Non-pigmented ciliary epithelial cell (primary cell): ENCODE data around the gene VIPR2.
"Not testable (repeated sequence)": the region's sequence is repeated elsewhere in the genome, so short reads cannot be mapped to it uniquely, and the experiment has no call there.

Source experiments
- DNase-seq: peaks from one replicate; pipeline ENCODE4 v3.0.0-alpha.2; 2010; ENCODE audit warnings: low read depth

The VIPR2 gene, protein sequence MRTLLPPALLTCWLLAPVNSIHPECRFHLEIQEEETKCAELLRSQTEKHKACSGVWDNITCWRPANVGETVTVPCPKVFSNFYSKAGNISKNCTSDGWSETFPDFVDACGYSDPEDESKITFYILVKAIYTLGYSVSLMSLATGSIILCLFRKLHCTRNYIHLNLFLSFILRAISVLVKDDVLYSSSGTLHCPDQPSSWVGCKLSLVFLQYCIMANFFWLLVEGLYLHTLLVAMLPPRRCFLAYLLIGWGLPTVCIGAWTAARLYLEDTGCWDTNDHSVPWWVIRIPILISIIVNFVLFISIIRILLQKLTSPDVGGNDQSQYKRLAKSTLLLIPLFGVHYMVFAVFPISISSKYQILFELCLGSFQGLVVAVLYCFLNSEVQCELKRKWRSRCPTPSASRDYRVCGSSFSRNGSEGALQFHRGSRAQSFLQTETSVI

DNA sequence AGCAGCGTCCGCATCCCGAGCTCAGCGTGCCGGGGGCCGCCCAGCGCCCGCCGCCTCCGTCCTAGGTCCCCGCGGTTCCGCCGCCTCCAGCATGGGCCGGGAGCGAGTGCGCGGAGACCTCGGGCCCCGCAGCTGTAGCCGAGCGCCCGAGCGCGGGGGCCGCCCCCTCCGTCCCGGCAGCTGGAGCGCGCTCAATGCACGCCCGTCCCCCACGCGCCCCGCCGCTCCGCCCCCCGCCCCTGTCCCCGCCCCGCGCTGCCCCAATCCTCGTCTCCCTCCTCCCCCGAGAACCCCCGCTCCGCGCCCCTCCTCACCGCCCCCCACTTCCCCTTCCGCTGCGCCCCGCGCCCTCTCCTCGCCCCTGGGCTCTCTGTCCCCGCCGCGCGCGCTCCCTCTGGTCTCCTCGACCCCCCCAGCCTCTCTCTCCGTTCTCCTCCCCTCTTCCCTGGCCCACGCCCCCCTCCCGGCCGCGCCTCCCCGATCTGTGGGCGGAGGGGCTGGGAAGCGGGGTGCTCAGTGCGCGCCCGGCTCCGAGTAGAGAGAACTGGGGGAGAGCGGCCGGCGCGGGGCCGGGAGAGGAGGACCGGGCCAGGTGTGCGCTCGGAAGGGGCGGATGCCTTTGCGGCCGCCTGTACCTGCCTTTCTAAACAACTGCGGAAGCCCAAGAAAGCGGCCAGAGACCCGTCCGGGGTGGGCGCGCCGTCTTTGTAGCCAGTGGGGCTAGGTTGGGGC lies at the start of gene VIPR2:
Gene VIPR2, minus strand, starts transcription at position 110 of the 732 bp plus-strand sequence. Its CDS starts 96 bp downstream, at position 14.
- no peak for DNase-seq

GRCh38 chr7:159193543-159194090 lies 49.0 kb upstream of the VIPR2 start:
- DNase-seq, result no peak

- DNase-seq, result no peak
Measured at GRCh38 chr7:159192725-159193453, 48.2 kb upstream of the VIPR2 start.

DNA sequence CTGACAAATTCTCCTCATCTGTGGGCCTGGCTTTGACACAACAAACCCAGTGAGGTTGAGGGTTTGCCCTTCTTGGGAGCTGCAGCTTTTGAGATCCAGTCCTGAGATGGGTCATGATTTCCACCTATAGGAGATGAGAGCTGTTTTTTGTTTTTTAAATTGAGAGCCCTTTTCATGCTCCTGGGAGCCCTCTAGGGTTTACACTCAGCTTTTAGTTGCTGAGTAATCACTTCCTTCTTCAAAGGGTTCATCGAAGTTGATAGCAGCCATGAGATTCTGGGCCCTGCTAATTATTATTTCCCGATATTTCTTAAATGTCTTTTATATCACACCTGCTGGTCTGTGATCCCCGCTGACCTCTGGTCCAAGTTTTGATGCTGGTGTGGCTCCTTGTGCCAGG lies 47.3 kb upstream of the VIPR2 start:
- no peak for DNase-seq

GRCh38 chr7:159191236-159191635 lies 46.6 kb upstream of the VIPR2 start:
- DNase-seq, result no peak

GRCh38 chr7:159188011-159188410 lies 43.3 kb upstream of the VIPR2 start:
- DNase-seq, result no peak

- no peak for DNase-seq
Measured at GRCh38 chr7:159179241-159179640, 34.6 kb upstream of the VIPR2 start.

DNA sequence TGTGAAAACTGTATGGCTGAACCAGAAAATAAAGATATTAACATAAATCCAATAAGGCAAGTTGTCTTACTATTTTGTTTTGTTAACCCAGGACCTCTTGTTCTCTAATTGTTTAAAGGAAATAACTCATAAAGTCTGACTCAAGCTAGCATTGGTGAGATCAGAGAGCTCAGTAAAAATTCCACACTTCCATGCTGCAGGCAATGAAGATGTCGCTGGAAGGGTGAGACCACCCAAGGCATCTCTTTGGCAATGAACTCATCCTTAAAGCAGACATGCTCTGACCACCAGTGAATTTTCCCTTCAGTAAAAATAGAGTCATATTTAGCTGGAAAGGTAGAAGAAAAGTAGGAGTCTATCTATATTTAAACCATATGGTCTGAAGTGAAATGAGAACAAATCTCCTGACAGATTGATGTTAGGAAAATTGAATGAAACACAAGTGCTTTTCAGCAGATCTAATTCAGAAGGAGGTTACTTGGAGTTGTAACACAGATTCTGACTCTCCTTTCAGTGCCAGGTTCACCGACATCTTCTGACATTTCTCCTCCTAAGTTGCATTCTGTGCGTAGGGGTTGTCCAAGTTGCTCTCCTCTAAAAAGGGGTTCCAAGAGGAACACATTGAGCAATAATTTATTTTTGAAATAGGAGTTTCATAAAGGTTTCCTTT lies 32.8 kb upstream of the VIPR2 start:
- DNase-seq, result no peak

- DNase-seq, result no peak
Measured at GRCh38 chr7:159175792-159176191, 31.1 kb upstream of the VIPR2 start.

DNA sequence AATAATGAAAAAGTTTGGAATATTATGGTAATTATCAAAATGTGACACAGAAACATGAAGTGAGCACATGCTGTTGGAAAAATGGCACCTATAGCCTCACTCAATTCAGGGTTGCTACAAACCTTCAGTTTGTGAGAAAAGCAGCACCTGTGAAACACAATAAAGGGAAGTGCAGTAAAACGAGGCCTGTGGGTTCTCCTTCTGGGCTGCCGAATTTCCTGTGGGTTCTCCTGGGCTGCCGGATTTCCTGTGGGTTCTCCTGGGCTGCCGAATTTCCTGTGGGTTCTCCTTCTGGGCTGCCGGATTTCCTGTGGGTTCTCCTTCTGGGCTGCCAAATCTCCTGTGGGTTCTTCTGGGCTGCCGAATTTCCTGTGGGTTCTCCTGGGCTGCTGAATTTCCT lies 30.4 kb upstream of the VIPR2 start:
- DNase-seq, result not testable (repeated sequence)

- DNase-seq, result no peak
Measured at GRCh38 chr7:159172400-159172799, 27.7 kb upstream of the VIPR2 start.

DNA sequence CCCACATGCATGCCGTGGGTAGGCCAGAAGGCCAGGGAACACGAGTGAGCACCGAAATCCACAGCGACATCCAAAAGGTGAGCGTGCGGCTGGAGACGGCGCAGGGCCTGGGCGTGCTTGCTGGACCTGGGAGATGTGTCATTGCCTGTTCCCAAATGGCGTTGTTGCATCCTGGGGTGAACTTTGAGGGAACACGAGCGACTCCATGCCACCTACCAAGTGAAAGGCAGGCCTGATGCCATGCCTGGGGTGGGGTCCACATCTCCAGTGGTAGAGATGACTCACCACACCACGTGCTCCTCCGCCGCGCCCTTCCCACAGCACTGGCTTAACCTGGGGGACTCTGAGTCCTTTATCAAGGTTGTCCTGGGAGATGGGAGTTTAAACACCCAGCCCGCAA lies 24.7 kb upstream of the VIPR2 start:
- DNase-seq, result no peak

GRCh38 chr7:159167139-159167538 lies 22.5 kb upstream of the VIPR2 start:
- DNase-seq, result no peak

- no peak for DNase-seq
Measured at GRCh38 chr7:159166530-159166929, 21.9 kb upstream of the VIPR2 start.

GRCh38 chr7:159165352-159165751 lies 20.7 kb upstream of the VIPR2 start:
- no peak for DNase-seq

DNA sequence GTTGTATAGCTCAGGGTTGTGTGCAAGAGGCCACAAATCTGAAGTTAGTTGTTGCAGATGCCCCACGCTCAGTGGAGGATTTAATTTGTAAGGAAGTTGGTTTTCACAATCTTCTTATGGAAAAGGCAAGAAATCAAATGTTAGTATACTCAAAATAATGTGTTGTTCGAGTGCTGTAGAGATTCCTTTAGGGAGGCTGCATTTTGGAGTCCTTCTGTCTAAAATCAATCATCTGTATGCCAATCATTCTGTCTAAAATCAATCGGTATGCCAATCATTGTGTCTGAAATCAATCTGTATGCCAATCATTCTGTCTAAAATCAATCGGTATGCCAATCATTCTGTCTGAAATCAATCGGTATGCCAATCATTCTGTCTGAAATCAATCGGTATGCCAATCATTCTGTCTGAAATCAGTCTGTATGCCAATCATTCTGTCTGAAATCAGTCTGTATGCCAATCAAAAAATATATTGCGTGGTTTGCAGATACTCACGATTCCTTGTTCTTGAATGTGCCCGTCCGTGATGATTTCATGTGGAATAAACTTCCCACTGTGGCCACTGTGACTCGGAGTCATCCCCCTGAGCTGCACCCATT lies 19.1 kb upstream of the VIPR2 start:
- DNase-seq, result not testable (repeated sequence)

DNA sequence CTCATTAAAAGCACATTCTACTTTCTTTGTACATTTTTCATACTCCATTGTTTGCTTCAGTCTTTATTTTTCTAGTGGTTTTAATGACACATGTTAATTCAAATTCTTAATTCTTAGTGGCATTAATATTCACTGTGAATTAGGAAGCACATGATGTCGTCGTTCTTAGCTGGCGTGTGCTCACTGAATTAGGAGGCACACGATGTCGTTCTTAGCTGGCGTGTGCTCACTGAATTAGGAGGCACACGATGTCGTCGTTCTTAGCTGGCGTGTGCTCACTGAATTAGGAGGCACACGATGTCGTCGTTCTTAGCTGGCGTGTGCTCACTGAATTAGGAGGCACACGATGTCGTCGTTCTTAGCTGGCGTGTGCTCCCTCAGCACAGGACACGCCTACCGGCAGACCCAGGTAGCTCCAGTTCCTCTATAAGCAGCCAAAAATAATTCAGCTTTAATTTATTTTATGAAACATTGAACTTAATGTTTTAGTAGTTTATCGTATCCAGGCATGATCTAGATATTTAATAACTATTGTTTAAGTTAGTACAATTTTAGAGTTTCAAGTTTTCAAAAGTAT lies 17.5 kb upstream of the VIPR2 start:
- not testable (repeated sequence) for DNase-seq

DNA sequence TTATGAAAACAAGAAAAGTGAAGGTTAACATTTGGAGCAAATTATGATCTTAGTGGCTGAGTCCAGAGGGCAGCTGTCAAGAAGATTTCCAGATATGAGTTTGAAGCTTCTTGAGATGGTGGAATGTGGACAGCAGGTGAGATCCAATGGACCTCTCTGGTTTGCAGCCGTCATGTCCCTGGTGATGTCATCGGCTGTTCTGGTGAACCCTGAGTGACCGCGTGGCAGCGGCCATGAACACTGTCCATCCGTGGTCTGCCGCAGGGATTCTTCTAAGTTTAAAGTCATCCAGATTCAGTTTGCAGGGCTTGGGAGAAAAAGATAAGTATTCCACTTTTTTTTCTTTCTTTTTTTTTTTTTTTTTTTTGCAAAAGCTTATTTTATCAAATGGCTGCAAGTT lies 15.8 kb upstream of the VIPR2 start:
- DNase-seq, result no peak

- DNase-seq, result no peak
Measured at GRCh38 chr7:159159731-159160130, 15.1 kb upstream of the VIPR2 start.

- no peak for DNase-seq
Measured at GRCh38 chr7:159158888-159159405, 14.3 kb upstream of the VIPR2 start.
